Kidney epithelial cell (primary cell): ENCODE data around the gene ATF7IP. TPM values are rescaled to one million over a fixed set of nuclear protein-coding genes. Genes with fewer than 3 reads are reported as not detected.
"Not testable (repeated sequence)": the region's sequence is repeated elsewhere in the genome, so short reads cannot be mapped to it uniquely, and the experiment has no call there.

Experiments
- DNase-seq: peaks from one replicate; pipeline ENCODE4 v3.0.0-alpha.2; 2010; ENCODE audit warnings: low read depth
- H3K27me3 ChIP-seq: 2 replicates; pipeline ENCODE4 v1.6.0; 2011; ENCODE audit warnings: low read length; ENCODE audit not compliant: control insufficient read depth, insufficient read depth
- H3K36me3 ChIP-seq: 2 replicates; pipeline ENCODE4 v1.5.1; 2011; ENCODE audit warnings: low read length; ENCODE audit not compliant: control insufficient read depth, insufficient read depth
- H3K4me3 ChIP-seq: 2 replicates; pipeline ENCODE4 v1.5.1; 2011; ENCODE audit warnings: low read depth, mild to moderate bottlenecking, control low read depth, low read length
- CTCF ChIP-seq: IDR thresholded peaks from 2 replicates; pipeline ENCODE4 v1.5.1; 2011; ENCODE audit warnings: mild to moderate bottlenecking, moderate library complexity, low read length, control low read depth, inconsistent platforms; ENCODE audit not compliant: insufficient read depth, poor library complexity, severe bottlenecking
- total RNA-seq: library from RNA; depleted of rRNA; stranded (reverse); fragments of >200 nt; gene quantifications from 2 replicates; pipeline ENCODE4 v1.2.3, GENCODE V29; 2015

Gene ATF7IP
- total RNA-seq, 1 donor from 2014 or later = 23.4 TPM

GRCh38 chr12:14326699-14327098, 38.8 kb upstream of the ATF7IP start:
- Histone ChIP-seq H3K27me3 (no peaks in the 10 kb centered on the region), H3K4me3 (no peak overlapping the region), H3K36me3 (no peaks in the 10 kb centered on the region)
- DNase-seq = no peak
- TF ChIP-seq CTCF = no peak

DNA sequence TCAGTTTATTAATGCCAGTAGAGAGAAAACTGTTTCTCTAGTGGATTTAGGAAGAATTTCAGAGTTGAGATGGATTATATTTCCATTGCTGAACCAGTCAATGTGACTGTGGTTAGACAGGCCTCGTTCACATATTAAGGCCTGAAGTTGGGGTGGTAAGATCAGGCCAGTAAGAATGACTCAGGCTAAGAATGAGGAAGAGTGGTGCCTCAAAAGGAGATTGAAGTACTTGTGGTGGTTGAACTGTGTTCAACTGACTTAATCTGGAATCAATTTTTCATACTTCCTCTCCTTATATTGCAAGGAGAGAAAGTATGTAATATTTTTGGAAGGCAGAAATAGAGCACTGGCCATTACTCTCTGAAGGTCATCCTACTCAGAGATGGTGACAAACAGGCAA, 37.8 kb upstream of the ATF7IP start:
- Histone ChIP-seq H3K27me3 (no peaks in the 10 kb centered on the region), H3K36me3 (no peaks in the 10 kb centered on the region), H3K4me3 (no peak overlapping the region)
- DNase-seq = no peak
- no peak for TF ChIP-seq CTCF

DNA sequence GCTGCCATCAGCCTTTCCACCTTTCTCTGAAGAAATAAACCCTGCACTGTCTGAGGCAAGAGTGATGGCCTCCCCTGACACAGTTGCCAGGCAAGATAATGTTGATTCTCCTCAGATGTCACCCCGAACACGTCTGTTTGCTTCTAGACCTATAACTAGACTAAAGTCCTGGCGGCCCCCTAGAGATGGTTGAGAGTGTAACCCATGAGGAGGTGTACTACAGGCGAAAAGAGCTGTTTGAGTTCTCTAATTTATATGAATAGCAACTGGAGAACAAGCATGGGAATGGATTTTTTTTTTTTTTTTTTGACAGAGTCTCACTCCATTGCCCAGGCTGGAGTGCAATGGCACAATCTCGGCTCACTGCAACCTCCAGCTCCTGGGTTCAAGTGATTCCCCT, 33.0 kb upstream of the ATF7IP start:
- no peak for DNase-seq
- H3K27me3 ChIP-seq = no peaks in the 10 kb centered on the region
- H3K4me3 ChIP-seq = no peak overlapping the region
- no peak for TF ChIP-seq CTCF
- no peaks in the 10 kb centered on the region for H3K36me3 ChIP-seq

DNA sequence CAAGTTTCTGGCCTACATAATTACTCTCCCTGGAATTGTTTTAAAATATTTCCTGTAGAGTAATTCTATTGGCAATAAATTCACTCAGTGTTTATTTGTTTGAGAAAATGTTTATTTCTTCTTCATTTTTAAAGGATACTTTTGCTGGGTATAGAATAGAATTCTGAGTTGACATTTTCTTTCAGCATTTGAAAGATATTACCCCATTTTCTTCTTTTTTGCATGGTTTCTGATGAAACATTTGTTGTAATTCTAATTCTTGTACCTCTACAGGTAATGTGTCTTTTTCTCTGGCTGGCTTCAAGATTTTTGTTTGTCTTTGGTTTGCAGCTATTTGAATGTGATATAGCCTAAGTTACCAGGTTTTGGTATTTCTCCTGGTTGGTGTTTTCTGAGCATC, 25.1 kb upstream of the ATF7IP start:
- Histone ChIP-seq H3K36me3 (no peaks in the 10 kb centered on the region), H3K27me3 (no peaks in the 10 kb centered on the region), H3K4me3 (no peak overlapping the region)
- no peak for TF ChIP-seq CTCF
- DNase-seq = no peak

GRCh38 chr12:14351524-14351923, 14.0 kb upstream of the ATF7IP start:
- not testable (repeated sequence) for H3K36me3 ChIP-seq, H3K27me3 ChIP-seq, H3K4me3 ChIP-seq, DNase-seq

- DNase-seq, H3K4me3 ChIP-seq, H3K36me3 ChIP-seq, H3K27me3 ChIP-seq: not testable (repeated sequence)
Measured at GRCh38 chr12:14352066-14352465, 13.4 kb upstream of the ATF7IP start.

- H3K27me3 ChIP-seq, H3K36me3 ChIP-seq, DNase-seq, H3K4me3 ChIP-seq: not testable (repeated sequence)
Measured at GRCh38 chr12:14354665-14355064, 10.8 kb upstream of the ATF7IP start.
